Measurements from ENCODE around the gene ZFHX3.

ZFHX3 gene

GRCh38 chr16:72891291-72892227, 156.4 kb downstream of the ZFHX3 start:
- no peak overlapping the region for H3K4me3 ChIP-seq (ENCODE audit: low read length)
- H2AFZ ChIP-seq (ENCODE audit: low read depth, low read length) = no peak overlapping the region
- 0 out of 2 replicates have a peak, but pooled peaks cover 13% of the 10 kb centered on the region for H3K9me3 ChIP-seq (ENCODE audit: insufficient read depth, low read length)
- no peak overlapping the region for H3K27ac ChIP-seq (ENCODE audit: low read length)
- H3K4me1 ChIP-seq (ENCODE audit: low read length) = peaks cover 22% of the 10 kb centered on the region
- H4K20me1 ChIP-seq (ENCODE audit: insufficient read depth, low read length) = no peaks in the 10 kb centered on the region
- peak overlapping the region; percentile 21; the same call in 1 of the 2 replicates for H3K4me2 ChIP-seq (ENCODE audit: low read length)
- no peaks in the 10 kb centered on the region for H3K79me2 ChIP-seq (ENCODE audit: low read length)
- no peak overlapping the region for H3K9ac ChIP-seq (ENCODE audit: low read length)
- H3K36me3 ChIP-seq (replicated peaks; ENCODE audit: low read depth, low read length) = peaks cover 14% of the 10 kb centered on the region
- TF ChIP-seq CTCF (IDR thresholded peaks at IDR 0.05; ENCODE audit: low read depth, low read length) (no peak), EZH2phosphoT487 (IDR thresholded peaks at IDR 0.05; ENCODE audit: low read depth) (no peak)
- H3K27me3 ChIP-seq (ENCODE audit: low read depth, low read length) = no peaks in the 10 kb centered on the region

GRCh38 chr16:72890587-72890986, 157.3 kb downstream of the ZFHX3 start:
- no peaks in the 10 kb centered on the region for H3K27me3 ChIP-seq (ENCODE audit: low read depth, low read length)
- 0 out of 2 replicates have a peak, but pooled peaks cover 13% of the 10 kb centered on the region for H3K9me3 ChIP-seq (ENCODE audit: insufficient read depth, low read length)
- H3K9ac ChIP-seq (ENCODE audit: low read length) = no peak overlapping the region
- no peak overlapping the region for H3K27ac ChIP-seq (ENCODE audit: low read length)
- H2AFZ ChIP-seq (ENCODE audit: low read depth, low read length) = no peak overlapping the region
- peaks cover 22% of the 10 kb centered on the region for H3K4me1 ChIP-seq (ENCODE audit: low read length)
- TF ChIP-seq CTCF (IDR thresholded peaks at IDR 0.05; ENCODE audit: low read depth, low read length) = no peak
- no peak for TF ChIP-seq EZH2phosphoT487 (IDR thresholded peaks at IDR 0.05; ENCODE audit: low read depth)
- H3K79me2 ChIP-seq (ENCODE audit: low read length) = no peaks in the 10 kb centered on the region
- H3K4me2 ChIP-seq (ENCODE audit: low read length) = no peak overlapping the region
- H3K4me3 ChIP-seq (ENCODE audit: low read length) = no peak overlapping the region
- H4K20me1 ChIP-seq (ENCODE audit: insufficient read depth, low read length) = no peaks in the 10 kb centered on the region
- H3K36me3 ChIP-seq (replicated peaks; ENCODE audit: low read depth, low read length) = peaks cover 14% of the 10 kb centered on the region

- Histone ChIP-seq H2AFZ (ENCODE audit: low read depth, low read length) (no peak overlapping the region), H3K27me3 (ENCODE audit: low read depth, low read length) (no peaks in the 10 kb centered on the region), H3K4me2 (ENCODE audit: low read length) (no peak overlapping the region), H3K36me3 (replicated peaks; ENCODE audit: low read depth, low read length) (peaks cover 14% of the 10 kb centered on the region), H4K20me1 (ENCODE audit: insufficient read depth, low read length) (no peaks in the 10 kb centered on the region), H3K4me3 (ENCODE audit: low read length) (no peak overlapping the region), H3K27ac (ENCODE audit: low read length) (no peak overlapping the region), H3K4me1 (ENCODE audit: low read length) (peaks cover 15% of the 10 kb centered on the region), H3K9me3 (ENCODE audit: insufficient read depth, low read length) (0 out of 2 replicates have a peak, but pooled peaks cover 13% of the 10 kb centered on the region), H3K79me2 (ENCODE audit: low read length) (no peaks in the 10 kb centered on the region), H3K9ac (ENCODE audit: low read length) (no peak overlapping the region)
- TF ChIP-seq CTCF (IDR thresholded peaks at IDR 0.05; ENCODE audit: low read depth, low read length) (no peak), EZH2phosphoT487 (IDR thresholded peaks at IDR 0.05; ENCODE audit: low read depth) (no peak)
Measured at GRCh38 chr16:72889616-72890582, 158.0 kb downstream of the ZFHX3 start.
